HepG2 (cell line): ENCODE results near the gene PELO. TPM values are rescaled to one million over a fixed set of nuclear protein-coding genes. Genes with fewer than 3 reads are reported as not detected.

Source experiments
- DNMT1 ChIP-seq: sonication (generic); formaldehyde crosslinking; IDR thresholded peaks from 2 replicates; pipeline ENCODE4 v1.5.1; 2020; ENCODE audit warnings: mild to moderate bottlenecking, missing genetic modification reagents
- HES4 ChIP-seq: sonication (generic); formaldehyde crosslinking; IDR thresholded peaks from 2 replicates; pipeline ENCODE4 v1.9.0; 2021; ENCODE audit warnings: mild to moderate bottlenecking, missing genetic modification reagents, borderline replicate concordance
- HMG20A ChIP-seq: IDR thresholded peaks from 2 replicates; pipeline ENCODE4 v1.6.1; 2016; ENCODE audit warnings: borderline replicate concordance
- MZF1 ChIP-seq: sonication (generic); formaldehyde crosslinking; IDR thresholded peaks from 2 replicates; pipeline ENCODE4 v1.8.1; 2023; ENCODE audit warnings: mild to moderate bottlenecking, missing genetic modification reagents, borderline replicate concordance
- PRPF4 ChIP-seq: fragments of 200-400 bp; formaldehyde crosslinking; IDR thresholded peaks from 2 replicates; pipeline ENCODE4 v1.6.1; 2016; ENCODE audit warnings: low read length, low read depth; ENCODE audit not compliant: poor library complexity, severe bottlenecking
- RELA ChIP-seq: sonication (generic); formaldehyde crosslinking; IDR thresholded peaks from 2 replicates; pipeline ENCODE4 v1.4.0; 2020; ENCODE audit warnings: missing genetic modification reagents
- ZMYM4 ChIP-seq: sonication (generic); formaldehyde crosslinking; IDR thresholded peaks from 2 replicates; pipeline ENCODE4 v1.8.1; 2023; ENCODE audit warnings: mild to moderate bottlenecking, missing genetic modification reagents
- ZNF460 ChIP-seq: sonication (generic); formaldehyde crosslinking; IDR thresholded peaks from 2 replicates; pipeline ENCODE4 v1.5.1; 2020; ENCODE audit warnings: missing genetic modification reagents, mild to moderate bottlenecking, borderline replicate concordance
- ZNF841 ChIP-seq: sonication (generic); formaldehyde crosslinking; IDR thresholded peaks from 2 replicates; pipeline ENCODE4 v1.8.1; 2023; ENCODE audit warnings: missing genetic modification reagents, borderline replicate concordance
- polyA plus RNA-seq, 8 experiments: library from polyadenylated mRNA; depleted of rRNA in 3 of 8; stranded (reverse) in 7 of 8; unstranded in 1 of 8; fragments of >200 nt; fragmentation: Illumina TruSeq in 4 of 8; extraction: Trizol in 4 of 8; gene quantifications; 2 replicates each; pipeline versions ENCODE4 v1.2.1 to v1.2.3, GENCODE V29; 2011 to 2016; ENCODE audit warnings: low read depth in 4 of 8, missing spikeins in 1 of 8, mixed read lengths in 1 of 8; ENCODE audit not compliant: insufficient read depth in 1 of 8
- total RNA-seq, 5 experiments: library from RNA; depleted of rRNA; stranded (reverse); fragments of >200 nt; fragmentation: Illumina TruSeq; extraction: Trizol; gene quantifications; 2 replicates each; pipeline ENCODE4 v1.2.3, GENCODE V29; 2016; ENCODE audit warnings: low read depth in 1 of 5
- TF ChIP-seq, protein P1 (sequence below): sonication (generic); formaldehyde crosslinking; conservative IDR thresholded peaks from 2 replicates; pipeline ENCODE4 v1.4.0; 2020; ENCODE audit warnings: missing genetic modification reagents
- TF ChIP-seq, protein P2 (sequence below): sonication (generic); formaldehyde crosslinking; IDR thresholded peaks from 2 replicates; pipeline ENCODE4 v1.4.0; 2020; ENCODE audit warnings: missing genetic modification reagents
- TF ChIP-seq, protein P3 (sequence below): sonication (generic); formaldehyde crosslinking; IDR thresholded peaks from 2 replicates; pipeline ENCODE4 v1.4.0; 2020; ENCODE audit warnings: missing genetic modification reagents
- TF ChIP-seq, protein P4 (sequence below): sonication (generic); formaldehyde crosslinking; IDR thresholded peaks from 2 replicates; pipeline ENCODE4 v1.4.0; 2020; ENCODE audit warnings: mild to moderate bottlenecking, missing genetic modification reagents
- TF ChIP-seq, protein P5 (sequence below): sonication (generic); formaldehyde crosslinking; IDR thresholded peaks from 2 replicates; pipeline ENCODE4 v1.8.0; 2022; ENCODE audit warnings: missing genetic modification reagents, mild to moderate bottlenecking, moderate library complexity, borderline replicate concordance

The PELO gene
- total and polyA plus RNA-seq, 2 of the 13 experiments (the other 11 are each of a cell fraction or from before 2014, with no cell fraction given): 19.0 to 23.9 TPM

DNA sequence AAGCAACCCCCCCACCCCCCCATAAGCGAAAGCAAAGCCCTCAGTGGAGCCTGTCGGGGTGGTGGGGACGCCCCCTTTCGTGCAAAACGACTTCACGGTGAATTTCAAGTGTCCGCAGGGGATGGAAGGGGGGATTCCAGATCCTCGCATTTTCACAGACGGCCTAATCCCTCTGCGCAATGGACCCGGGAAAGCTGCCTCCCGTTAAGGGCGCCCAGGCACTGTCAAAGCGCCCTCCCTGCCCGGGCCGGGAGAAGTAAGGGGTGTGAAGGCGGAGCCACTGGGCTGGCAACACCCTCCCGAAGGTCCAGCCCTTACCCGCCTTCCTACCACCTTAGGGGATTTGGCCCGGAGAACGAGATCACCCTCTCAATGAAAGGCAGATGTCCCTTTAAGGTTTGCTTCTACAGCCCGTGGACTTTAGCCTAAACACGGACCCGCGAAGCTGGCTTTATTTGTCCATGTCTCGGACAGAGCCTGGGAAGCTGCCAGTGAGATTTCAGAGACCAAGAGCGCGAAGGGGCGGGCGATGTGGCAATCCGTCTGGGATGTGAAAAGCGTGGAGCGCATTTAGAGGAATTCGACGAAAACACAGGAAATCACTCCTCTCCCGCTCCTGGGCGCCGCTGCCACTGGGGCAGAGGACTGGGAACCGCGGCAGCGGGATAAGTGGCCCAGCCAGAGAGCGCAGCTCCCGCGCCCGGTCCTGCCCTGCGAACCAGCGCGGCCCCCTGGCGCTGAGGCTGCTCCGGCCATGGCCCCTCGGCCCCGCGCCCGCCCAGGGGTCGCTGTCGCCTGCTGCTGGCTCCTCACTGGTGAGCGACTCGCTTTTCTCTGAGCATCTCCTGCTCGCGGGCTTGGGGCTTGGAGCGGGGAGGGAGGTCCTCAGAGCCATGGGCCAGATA is at the start of gene PELO, which contains the start of gene ITGA1 (continued):
- TF ChIP-seq, protein P1, sequence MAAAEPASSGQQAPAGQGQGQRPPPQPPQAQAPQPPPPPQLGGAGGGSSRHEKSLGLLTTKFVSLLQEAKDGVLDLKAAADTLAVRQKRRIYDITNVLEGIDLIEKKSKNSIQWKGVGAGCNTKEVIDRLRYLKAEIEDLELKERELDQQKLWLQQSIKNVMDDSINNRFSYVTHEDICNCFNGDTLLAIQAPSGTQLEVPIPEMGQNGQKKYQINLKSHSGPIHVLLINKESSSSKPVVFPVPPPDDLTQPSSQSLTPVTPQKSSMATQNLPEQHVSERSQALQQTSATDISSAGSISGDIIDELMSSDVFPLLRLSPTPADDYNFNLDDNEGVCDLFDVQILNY (CRISPR knock-in tag): 0 out of 2 replicates have a peak, but pooled peaks have one; percentile 12
- TF ChIP-seq HMG20A (CRISPR knock-in tag) (no peak), HES4 (no peak), PRPF4 (no peak), DNMT1 (CRISPR knock-in tag) (no peak), ZNF841 (CRISPR knock-in tag) (no peak), RELA (CRISPR knock-in tag) (no peak), ZMYM4 (CRISPR knock-in tag) (peak; percentile 94), MZF1 (no peak), ZNF460 (CRISPR knock-in tag) (no peak)
- TF ChIP-seq, protein P2, sequence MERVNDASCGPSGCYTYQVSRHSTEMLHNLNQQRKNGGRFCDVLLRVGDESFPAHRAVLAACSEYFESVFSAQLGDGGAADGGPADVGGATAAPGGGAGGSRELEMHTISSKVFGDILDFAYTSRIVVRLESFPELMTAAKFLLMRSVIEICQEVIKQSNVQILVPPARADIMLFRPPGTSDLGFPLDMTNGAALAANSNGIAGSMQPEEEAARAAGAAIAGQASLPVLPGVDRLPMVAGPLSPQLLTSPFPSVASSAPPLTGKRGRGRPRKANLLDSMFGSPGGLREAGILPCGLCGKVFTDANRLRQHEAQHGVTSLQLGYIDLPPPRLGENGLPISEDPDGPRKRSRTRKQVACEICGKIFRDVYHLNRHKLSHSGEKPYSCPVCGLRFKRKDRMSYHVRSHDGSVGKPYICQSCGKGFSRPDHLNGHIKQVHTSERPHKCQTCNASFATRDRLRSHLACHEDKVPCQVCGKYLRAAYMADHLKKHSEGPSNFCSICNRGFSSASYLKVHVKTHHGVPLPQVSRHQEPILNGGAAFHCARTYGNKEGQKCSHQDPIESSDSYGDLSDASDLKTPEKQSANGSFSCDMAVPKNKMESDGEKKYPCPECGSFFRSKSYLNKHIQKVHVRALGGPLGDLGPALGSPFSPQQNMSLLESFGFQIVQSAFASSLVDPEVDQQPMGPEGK: peak; percentile 65
- TF ChIP-seq, protein P3, sequence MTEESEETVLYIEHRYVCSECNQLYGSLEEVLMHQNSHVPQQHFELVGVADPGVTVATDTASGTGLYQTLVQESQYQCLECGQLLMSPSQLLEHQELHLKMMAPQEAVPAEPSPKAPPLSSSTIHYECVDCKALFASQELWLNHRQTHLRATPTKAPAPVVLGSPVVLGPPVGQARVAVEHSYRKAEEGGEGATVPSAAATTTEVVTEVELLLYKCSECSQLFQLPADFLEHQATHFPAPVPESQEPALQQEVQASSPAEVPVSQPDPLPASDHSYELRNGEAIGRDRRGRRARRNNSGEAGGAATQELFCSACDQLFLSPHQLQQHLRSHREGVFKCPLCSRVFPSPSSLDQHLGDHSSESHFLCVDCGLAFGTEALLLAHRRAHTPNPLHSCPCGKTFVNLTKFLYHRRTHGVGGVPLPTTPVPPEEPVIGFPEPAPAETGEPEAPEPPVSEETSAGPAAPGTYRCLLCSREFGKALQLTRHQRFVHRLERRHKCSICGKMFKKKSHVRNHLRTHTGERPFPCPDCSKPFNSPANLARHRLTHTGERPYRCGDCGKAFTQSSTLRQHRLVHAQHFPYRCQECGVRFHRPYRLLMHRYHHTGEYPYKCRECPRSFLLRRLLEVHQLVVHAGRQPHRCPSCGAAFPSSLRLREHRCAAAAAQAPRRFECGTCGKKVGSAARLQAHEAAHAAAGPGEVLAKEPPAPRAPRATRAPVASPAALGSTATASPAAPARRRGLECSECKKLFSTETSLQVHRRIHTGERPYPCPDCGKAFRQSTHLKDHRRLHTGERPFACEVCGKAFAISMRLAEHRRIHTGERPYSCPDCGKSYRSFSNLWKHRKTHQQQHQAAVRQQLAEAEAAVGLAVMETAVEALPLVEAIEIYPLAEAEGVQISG (CRISPR knock-in tag): peak; percentile 90
- TF ChIP-seq, protein P4, sequence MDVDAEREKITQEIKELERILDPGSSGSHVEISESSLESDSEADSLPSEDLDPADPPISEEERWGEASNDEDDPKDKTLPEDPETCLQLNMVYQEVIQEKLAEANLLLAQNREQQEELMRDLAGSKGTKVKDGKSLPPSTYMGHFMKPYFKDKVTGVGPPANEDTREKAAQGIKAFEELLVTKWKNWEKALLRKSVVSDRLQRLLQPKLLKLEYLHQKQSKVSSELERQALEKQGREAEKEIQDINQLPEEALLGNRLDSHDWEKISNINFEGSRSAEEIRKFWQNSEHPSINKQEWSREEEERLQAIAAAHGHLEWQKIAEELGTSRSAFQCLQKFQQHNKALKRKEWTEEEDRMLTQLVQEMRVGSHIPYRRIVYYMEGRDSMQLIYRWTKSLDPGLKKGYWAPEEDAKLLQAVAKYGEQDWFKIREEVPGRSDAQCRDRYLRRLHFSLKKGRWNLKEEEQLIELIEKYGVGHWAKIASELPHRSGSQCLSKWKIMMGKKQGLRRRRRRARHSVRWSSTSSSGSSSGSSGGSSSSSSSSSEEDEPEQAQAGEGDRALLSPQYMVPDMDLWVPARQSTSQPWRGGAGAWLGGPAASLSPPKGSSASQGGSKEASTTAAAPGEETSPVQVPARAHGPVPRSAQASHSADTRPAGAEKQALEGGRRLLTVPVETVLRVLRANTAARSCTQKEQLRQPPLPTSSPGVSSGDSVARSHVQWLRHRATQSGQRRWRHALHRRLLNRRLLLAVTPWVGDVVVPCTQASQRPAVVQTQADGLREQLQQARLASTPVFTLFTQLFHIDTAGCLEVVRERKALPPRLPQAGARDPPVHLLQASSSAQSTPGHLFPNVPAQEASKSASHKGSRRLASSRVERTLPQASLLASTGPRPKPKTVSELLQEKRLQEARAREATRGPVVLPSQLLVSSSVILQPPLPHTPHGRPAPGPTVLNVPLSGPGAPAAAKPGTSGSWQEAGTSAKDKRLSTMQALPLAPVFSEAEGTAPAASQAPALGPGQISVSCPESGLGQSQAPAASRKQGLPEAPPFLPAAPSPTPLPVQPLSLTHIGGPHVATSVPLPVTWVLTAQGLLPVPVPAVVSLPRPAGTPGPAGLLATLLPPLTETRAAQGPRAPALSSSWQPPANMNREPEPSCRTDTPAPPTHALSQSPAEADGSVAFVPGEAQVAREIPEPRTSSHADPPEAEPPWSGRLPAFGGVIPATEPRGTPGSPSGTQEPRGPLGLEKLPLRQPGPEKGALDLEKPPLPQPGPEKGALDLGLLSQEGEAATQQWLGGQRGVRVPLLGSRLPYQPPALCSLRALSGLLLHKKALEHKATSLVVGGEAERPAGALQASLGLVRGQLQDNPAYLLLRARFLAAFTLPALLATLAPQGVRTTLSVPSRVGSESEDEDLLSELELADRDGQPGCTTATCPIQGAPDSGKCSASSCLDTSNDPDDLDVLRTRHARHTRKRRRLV (CRISPR knock-in tag): peak; percentile 36; the same call in 1 of the 2 replicates
- TF ChIP-seq, protein P5, sequence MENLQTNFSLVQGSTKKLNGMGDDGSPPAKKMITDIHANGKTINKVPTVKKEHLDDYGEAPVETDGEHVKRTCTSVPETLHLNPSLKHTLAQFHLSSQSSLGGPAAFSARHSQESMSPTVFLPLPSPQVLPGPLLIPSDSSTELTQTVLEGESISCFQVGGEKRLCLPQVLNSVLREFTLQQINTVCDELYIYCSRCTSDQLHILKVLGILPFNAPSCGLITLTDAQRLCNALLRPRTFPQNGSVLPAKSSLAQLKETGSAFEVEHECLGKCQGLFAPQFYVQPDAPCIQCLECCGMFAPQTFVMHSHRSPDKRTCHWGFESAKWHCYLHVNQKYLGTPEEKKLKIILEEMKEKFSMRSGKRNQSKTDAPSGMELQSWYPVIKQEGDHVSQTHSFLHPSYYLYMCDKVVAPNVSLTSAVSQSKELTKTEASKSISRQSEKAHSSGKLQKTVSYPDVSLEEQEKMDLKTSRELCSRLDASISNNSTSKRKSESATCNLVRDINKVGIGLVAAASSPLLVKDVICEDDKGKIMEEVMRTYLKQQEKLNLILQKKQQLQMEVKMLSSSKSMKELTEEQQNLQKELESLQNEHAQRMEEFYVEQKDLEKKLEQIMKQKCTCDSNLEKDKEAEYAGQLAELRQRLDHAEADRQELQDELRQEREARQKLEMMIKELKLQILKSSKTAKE (CRISPR knock-in tag): no peak; the same call in 1 of the 2 replicates
